ENCODE data around the gene FGF9.

DNA sequence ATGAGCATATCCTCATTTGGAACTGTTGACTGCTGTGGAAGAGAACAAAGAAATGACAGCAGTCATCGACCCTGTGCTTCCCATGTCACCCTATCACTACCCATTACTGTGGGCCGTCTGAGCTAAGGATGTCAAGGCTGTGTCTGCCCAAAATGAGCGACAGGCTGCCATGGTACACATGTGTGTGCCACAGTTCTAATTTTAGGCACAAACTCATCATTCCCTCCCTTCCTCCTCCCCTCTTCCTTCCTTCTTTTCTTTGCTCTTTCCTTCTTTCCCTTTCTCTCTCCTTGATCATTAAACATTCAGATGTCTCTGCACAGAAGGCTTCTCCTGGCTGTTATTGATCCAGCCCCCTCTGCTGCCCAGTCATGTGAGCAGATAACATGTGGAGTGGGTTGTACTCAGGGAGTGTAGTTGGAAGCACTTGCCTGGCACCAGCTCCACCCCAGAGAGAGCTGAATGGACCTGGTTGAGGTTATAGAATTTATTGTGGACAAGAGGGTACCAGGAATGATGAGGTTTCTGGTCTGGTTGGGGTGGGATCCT, 6.3 kb downstream of the FGF9 start:
- TF ChIP-seq TCF12 (IDR thresholded peaks at IDR 0.05; ENCODE audit: low read depth, low read length): no peak
- no peak for TF ChIP-seq POLR2A (IDR thresholded peaks at IDR 0.05; ENCODE audit: low read depth, low read length)

Data from GM12878 (cell line).